ENCODE results near the gene MAP4K3.

- TF ChIP-seq, protein P1, sequence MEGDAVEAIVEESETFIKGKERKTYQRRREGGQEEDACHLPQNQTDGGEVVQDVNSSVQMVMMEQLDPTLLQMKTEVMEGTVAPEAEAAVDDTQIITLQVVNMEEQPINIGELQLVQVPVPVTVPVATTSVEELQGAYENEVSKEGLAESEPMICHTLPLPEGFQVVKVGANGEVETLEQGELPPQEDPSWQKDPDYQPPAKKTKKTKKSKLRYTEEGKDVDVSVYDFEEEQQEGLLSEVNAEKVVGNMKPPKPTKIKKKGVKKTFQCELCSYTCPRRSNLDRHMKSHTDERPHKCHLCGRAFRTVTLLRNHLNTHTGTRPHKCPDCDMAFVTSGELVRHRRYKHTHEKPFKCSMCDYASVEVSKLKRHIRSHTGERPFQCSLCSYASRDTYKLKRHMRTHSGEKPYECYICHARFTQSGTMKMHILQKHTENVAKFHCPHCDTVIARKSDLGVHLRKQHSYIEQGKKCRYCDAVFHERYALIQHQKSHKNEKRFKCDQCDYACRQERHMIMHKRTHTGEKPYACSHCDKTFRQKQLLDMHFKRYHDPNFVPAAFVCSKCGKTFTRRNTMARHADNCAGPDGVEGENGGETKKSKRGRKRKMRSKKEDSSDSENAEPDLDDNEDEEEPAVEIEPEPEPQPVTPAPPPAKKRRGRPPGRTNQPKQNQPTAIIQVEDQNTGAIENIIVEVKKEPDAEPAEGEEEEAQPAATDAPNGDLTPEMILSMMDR (IDR thresholded peaks at IDR 0.05; ENCODE audit: insufficient read depth, low read length), result no peak
- TF ChIP-seq POLR2AphosphoS5 (IDR thresholded peaks at IDR 0.05; ENCODE audit: low read depth), result no peak
Measured at GRCh38 chr2:39411181-39411944, 25.7 kb downstream of the MAP4K3 start.

All from HL-60 (cell line).